NCI-H774 (cell line): ENCODE measurements around the gene EGLN2.
A peak's percentile ranks its signal among the peaks of the same experiment; 100 is the strongest.
"Not testable (repeated sequence)": the region's sequence is repeated elsewhere in the genome, so short reads cannot be mapped to it uniquely, and the experiment has no call there.

Experiments used
- DNase-seq: peaks from one replicate; lab custom pipeline; 2025; lab: John Stamatoyannopoulos, UW

The EGLN2 gene

DNA sequence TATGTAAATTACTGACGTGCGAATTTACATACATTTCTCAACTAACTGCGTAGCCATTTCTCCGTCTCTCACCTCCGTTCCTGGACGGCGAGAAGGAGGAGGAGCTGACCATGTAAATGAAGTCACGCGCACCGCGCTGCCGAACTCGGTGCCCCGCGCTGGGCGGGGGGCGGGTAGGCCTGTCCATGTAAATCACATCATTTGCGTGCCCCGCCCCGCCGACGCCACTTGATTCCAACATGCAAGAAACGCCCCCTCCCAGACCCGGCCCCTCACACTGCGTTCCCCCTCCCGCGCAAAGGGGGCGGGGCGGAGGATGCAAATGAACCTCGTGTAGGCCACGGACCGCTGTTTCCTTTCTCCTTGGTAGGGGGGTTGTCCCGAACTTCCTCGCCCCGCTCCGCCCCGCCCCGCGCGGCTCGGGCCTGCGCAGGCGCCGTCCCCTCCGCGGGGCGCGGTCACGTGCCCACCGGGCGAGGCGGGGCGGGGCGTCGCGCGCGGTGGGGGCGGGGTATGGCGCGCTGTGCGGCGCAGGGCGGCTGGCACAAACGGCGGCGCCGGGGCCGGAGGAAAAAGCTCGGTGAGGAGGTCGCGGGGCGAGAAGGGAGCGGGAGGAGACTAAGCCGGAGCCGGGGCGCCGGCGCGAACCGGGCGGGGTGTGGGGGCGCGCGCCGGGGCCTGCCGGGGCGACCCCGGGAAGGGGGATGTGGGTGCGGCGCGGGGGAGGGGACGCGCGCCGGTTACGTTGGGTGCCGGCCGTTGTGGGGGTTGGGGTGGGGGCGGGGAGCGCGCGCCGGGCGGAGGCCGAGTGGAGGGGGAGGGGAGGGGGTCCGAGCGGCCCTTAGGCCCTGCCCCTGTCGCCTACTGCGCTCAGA, at the start of gene EGLN2:
EGLN2 (plus strand) TSS at position 509 of the 875 bp plus-strand sequence. CDS start 1,382 bp downstream, outside the sequence.
- peak; percentile 99 for DNase-seq

DNA sequence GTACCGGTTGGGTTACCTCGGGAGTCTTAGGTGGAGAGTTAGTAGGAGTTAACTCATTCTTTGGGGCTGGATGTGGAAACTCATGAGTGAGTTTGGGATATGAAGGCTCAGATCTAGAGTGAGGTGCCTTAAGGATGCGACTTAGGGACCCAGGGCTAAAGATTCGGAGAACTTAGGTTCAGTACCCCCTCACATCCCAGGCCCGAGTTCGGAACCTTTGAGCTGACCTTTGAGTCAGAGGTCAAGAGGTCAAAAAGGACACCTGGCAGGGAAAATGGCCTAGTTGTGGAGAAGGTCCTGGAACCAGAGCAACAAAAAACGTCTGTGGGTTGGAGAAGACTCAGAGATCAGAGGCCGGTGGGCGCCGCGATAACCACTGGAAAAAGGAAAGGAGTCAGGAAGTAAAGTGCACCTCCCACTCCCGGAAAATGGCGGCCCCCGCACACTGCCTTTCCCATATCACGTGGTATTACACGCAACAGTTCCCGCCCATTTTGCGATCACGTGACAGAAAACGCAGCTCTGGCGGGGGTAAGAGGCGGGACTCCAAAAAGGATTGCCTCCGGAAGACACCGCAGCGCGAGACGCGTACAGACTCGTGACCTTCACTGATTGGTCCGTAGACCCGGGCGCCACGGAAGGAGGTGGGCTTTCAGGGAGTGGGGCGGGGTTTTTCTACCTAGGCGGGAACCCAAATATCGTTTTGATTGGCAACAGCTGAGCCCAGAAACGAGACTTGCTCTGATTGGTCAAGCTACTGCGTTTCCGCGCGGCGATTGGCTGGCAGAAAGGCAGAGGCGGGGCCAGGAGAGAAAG, 48.7 kb upstream of the EGLN2 start, which contains the start of gene ACTMAP:
ACTMAP (minus strand) TSS at position 420 of the 816 bp plus-strand sequence. CDS start 674 bp downstream, outside the sequence.
- peak; percentile 99 for DNase-seq

DNA sequence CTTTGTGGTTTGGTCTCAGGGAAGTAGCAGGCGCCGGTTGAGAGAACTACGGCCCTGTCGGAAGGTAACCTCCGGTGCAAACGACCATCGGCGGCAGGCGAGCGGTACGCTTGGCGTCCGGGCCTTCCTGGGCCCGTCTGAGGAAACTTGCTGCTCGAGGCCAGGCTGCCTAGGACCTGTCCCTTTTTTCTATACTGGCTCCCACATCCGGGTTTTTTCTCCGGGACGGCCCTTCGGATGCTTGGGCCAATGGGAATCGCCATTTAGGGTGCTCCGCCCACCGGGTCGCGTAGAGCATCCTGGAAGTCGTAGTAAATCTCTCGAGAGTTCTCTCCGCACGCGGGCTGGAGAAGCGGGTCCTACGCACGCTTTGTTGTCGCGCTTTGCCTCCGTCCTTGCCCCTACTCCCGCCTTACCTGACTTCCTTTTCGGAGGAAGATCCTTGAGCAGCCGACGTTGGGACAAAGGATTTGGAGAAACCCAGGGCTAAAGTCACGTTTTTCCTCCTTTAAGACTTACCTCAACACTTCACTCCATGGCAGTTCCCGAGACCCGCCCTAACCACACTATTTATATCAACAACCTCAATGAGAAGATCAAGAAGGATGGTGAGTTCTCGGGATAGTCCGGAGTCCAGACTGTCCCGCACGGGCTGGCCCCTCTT, 48.0 kb upstream of the EGLN2 start, which contains the start of gene SNRPA:
SNRPA (plus strand) TSS at position 330 of the 664 bp plus-strand sequence; CDS start at position 536, 206 bp downstream.
- peak; percentile 96 for DNase-seq

DNA sequence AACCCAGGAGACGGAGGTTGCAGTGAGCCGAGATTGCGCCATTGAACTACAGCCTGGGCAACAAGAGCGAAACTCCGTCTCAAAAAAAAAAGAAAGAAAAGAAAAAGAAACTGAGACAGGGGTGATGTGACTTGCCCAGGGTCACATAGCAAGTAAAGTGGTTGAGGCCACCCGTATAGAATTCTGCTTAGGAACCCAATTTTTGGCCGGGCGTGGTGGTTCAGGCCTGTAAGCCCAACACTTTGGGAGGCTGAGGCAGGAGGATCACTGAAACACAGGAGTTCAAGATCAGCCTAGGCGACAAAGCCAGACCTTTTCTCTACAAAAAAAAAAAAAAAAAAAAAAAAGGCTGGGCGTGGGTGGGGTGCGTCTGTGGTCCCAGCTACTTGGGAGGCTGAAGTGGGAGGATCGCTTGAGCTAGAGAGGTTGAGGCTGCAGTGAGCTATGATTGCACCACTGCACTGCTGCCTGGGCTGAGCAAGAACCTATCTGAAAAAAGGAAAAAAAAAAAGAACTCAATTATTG, 46.7 kb upstream of the EGLN2 start:
- DNase-seq, result no peak

DNA sequence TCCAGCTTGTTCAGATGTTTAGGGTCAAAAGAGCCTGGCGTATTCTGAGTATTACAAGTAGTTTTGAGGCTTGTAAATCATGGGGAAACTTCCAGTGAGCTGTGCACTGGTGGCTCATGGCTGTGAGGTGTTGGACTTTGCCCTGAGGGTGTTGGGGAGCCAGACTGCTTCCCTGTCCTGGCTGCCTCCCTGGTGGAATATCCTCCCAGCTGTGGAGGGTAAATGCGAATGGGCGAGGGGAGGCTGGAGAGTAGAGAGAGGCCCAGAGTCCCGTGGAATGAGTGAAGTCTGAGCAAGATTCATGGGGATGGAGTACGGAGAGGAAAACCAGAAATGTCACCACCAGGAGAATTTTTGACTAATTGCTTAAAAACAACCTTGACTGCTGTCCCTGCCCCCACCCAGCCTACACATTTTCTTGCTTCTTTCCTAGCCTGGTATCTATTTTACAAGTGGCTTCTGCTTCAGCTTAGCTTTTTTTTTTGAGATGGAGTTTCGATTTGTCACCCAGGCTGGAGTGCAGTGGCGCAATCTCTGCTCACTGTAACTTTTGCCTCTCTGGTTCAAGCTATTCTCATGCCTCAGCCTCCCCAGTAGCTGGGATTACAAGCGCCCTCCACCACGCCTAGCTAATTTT, 44.3 kb upstream of the EGLN2 start:
- no peak for DNase-seq

DNA sequence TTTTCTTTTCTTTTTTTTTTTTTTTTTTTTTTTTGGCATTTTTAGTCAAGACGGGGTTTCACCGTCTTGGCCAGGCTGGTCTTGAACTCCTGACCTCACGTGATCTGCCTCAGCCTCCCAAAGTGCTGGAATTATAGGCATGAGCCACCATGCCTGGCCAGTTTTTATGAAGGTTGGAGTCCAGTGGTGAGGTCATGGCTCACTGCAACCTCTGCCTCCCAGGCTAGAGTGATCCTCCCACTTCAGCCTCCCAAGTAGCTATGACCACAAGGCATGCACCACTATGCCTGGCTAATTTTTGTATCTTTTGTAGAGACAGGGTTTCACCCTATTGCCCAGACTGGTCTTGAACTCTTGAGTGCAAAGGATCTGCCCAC, 43.8 kb upstream of the EGLN2 start:
- DNase-seq, result no peak

DNA sequence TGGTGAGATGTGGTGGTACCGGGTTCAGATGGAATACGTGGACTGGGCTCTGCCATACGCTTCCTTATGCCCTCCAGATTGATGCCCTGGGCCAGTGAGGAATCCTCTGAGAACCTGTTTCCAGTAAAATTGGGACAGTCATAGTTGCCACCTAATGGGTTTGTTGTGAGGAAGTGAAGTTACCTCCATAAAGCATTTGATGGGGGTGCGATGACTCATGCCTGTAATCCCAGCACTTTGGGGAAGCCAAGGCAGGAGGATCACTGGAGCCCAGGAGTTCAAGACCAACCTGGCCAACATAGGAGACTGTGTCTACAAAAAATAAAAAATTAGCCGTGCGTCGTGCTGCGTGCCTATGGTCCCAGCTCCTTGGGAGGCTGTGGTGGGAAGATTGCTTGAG, 43.2 kb upstream of the EGLN2 start:
- DNase-seq, result no peak

DNA sequence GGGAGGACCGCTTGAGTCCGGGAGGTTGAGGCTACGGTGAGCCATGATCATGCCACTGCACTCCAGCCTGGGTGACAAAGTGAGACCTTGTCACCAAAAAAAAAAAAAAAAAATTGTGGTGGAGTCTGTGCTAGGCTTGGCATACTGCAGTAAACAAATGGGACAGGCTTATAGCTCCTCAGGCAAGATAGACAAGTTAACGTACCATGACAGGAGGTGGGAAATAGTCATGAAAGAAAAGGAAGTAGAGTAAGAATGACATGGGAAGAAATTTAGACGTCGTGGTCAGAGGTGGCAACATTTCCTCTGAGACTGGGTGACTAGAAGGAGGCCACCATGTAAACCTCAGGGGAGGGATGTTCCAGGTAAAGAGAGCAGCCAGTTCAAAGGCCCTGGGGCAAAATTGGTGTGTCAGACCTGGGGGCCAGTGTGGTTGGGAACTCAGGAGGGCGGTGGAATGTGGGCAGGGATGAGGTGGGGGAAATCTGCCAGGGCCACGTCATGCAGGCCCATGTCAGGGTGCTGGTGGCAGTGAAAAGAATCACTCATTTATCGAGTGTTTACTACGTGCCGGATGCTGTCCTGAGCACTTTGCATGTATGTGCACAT, 42.4 kb upstream of the EGLN2 start:
- DNase-seq, result no peak

DNA sequence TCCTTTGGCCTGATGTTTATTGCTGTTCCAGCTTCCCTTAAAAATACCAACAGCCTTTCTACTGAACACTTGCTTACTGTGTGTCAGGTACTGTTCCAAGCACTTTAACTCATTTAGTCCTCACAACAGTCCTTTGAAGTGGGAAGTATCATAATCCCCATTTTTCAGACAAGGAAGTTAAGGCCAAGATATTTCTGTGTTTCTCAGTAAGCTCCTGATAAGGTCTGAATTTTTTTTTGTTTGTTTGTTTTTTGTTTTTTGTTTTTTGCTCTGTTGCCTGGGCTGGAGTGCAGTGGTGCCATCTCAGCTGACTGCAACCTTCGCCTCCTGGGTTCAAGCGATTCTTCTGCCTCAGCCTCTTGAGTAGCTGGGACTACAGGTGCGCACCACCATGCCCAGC, 40.5 kb upstream of the EGLN2 start:
- DNase-seq, result no peak

DNA sequence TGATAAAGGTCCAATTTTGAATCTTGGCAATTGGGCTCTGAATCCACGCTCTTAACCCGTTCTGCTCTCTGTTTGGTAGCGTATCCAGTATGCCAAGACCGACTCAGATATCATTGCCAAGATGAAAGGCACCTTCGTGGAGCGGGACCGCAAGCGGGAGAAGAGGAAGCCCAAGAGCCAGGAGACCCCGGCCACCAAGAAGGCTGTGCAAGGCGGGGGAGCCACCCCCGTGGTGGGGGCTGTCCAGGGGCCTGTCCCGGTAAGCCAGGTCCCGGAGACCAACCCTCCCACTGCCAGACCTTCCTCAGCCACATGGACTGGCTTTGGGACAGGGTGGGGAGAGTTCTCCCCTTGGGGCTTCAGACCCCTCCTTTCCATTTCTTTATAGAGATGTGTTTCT, 39.6 kb upstream of the EGLN2 start:
- no peak for DNase-seq

DNA sequence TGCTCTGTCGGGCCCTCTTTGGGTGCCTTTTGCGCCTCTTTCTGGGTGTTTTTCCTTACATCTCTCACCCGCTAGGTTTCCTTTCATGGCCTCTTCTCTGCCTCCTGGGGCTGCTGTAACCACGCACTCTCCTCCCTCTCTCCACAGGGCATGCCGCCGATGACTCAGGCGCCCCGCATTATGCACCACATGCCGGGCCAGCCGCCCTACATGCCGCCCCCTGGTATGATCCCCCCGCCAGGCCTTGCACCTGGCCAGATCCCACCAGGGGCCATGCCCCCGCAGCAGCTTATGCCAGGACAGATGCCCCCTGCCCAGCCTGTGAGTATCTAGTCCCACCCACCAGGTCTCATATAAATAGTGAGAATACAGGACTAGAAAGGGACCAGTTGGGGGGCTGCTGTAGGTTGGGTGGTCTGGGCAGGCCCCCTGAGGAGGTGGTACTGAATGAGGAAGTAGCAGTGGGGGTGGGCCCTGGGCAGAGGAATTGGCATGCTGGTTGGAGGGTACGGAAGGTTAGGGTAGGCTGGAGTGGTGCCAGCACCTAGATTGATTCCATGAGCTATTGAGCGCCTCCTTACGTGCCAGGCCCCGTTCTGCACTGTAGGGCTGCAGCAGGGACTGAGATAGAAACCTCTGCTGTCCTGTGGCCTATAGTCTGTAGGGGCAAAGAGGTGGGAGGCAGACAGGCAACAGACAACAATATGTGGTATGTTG, 36.1 kb upstream of the EGLN2 start:
- no peak for DNase-seq

DNA sequence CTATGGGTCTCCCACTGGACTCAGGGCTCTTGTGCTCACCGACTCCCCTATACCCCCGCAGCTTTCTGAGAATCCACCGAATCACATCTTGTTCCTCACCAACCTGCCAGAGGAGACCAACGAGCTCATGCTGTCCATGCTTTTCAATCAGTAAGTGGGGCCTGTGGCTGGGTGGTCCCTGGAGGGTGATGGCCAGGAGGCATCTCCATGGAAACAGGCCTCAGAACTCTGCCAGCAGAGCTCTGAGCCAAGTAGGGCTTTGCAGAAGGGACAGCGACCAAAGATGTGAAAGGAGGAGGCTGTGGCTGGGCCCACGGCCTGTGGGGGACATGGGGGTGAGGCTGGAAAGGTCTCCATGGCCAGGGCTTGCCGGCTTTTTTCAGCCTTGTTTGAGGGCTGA, 35.5 kb upstream of the EGLN2 start:
- DNase-seq, result no peak

DNA sequence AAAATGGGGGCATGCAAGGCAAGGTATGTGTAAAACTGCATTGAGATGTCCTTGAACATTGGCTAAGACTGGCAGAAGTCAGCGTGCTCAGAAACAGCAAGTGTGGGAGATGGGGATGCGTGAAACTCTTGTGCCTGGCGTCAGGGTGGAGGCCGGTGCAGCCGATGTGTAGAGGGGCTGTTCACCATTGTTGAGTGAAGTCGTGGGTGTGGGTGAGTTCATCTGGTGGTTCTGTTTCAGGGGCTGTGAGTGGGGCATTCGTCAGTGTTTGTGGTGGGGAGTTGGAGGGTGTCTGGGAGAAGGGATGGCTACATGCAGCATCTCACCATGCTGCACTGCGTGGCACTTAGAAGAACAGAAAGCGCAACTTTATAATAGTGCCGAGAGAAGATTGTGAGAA, 35.0 kb upstream of the EGLN2 start:
- DNase-seq, result no peak

DNA sequence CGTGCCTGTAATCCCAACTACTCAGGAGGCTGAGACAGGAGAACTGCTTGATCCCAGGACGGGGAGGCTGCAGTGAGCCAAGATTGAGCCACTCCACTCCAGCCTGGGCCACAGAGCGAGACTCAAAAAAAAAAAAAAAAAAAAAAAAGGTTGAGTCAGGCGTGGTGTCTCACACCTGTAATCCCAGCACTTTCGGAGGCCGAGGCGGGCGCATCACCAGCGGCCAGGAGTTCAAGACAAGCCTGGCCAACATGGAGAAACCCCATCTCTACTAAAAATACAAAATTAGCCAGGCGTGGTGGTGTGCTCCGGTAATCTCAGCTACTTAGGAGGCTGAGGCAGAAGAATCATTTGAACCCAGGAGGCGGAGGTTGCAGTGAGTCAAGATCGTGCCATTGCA, 32.6 kb upstream of the EGLN2 start:
- not testable (repeated sequence) for DNase-seq

DNA sequence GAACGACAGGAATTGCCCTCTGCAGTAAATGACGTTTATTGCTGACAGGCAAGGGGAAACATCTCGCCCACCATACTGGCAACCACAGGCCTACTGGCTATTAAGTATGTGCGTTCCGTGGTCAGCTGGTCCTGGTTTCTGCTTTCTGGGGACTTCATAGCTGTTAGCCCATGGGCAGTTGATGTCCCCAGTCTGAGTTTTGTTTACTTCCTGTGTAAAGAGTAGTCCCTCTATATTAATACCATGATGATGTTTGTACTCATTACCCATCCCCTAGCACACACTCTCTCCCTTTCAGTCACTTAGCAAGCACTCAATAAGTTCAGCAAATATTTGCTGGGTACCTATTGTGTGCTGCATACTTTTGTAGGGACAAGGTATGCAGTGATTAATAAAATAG, 30.1 kb upstream of the EGLN2 start:
- no peak for DNase-seq

DNA sequence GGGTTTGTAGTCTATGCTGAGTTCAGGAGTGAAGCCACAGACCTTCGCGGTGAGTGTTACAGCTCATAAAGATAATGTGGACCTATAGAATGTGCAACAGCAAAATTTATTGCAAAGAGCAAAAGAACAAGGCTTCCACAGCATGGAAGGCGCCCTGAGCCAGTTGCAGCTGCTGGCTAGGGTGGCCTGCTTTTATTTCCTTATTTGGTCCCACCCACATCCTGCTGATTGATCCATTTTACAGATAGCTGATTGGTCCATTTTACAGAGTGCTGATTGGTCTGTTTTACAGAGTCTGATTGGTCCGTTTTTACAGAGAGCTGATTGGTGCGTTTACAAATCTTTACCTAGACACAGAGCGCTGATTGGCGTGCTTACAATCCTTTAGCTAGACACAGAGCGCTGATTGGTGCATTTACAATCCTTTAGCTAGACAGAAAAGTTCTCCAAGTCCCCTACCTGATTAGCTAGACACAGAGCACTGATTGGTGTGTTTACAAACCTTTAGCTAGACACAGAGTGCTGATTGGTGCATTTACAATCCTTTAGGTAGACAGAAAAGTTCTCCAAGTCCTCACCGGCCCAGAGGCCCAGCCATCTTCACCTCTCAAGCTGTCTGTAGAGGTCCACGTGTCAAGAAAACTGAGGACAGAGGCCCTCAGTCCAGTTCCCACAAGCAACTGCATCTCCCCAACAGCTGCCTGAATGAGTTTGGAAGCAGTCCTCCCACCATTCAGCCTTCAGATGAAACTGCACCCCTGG, 27.7 kb upstream of the EGLN2 start:
- not testable (repeated sequence) for DNase-seq

DNA sequence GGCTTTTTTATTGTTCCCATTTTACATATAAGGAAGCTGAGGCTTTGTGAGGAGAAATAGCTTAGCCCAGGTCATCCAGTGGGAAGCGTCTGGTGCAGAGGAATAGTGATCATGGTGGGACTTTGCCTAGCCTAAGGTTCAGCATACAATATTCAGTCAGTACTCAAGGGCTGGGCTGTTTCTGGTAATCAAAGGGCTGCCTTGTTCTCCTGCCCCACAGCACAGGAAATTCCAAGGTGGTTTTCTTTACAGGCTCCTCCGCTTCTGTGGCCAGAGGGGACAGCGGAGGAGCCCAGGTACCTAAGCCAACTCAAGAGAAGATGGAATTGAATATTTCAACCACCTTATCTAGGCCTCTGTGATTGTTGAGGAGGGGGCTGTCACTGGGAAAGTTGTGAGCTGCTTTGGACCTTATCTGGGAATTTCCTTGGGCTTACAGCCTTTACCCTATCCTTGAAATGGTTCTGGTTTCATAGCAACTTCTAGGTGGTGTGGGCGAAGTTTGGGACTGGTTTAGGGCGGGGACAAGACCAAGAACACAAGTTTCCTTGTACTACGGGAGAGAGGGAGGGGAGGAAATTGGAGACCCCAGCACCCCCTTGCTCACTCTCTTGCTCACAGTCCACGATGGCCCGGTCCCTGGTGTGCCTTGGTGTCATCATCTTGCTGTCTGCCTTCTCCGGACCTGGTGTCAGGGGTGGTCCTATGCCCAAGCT, 23.9 kb upstream of the EGLN2 start, which contains the start of gene MIA:
MIA (plus strand) TSS at position 606 of the 716 bp plus-strand sequence; CDS start at position 628, 22 bp downstream.
- no peak for DNase-seq

DNA sequence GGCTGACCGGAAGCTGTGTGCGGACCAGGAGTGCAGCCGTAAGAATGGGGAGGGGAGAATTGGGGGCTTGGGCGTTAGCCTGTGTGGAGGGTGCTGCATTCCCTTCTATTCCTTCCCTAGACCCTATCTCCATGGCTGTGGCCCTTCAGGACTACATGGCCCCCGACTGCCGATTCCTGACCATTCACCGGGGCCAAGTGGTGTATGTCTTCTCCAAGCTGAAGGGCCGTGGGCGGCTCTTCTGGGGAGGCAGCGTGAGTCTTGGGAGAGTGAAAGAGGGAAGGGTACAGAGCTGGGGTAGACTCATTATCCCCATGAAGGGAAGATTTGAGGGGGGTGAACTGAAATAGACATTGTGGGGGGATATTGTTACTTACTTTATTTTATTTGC, 23.4 kb upstream of the EGLN2 start:
- no peak for DNase-seq

DNA sequence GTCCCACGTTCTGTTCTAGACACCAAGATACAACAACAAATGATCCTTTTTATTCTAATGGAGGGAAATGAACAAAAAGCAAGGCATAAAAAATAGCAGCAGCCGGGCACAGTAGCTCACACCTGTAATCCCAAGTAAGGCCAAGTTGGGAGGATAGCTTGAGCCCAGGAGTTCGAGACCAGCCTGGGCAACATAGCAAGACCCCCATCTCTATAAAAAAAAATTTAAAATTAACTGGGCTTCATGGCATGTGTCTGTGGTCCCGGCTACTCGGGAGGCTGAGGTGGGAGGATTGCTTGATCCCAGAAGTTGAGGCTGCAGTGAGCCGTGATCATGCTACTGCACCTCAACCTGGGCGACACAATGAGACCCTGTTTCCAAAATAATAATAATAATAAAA, 22.6 kb upstream of the EGLN2 start:
- no peak for DNase-seq
